ENCODE measurements around the gene CIC. TPM values are rescaled to one million over a fixed set of nuclear protein-coding genes. Genes with fewer than 3 reads are reported as not detected.

CIC gene
- total and polyA plus RNA-seq, 9 of the 15 experiments (the other 6 are each of a cell fraction or from before 2014, with no cell fraction given), result 0.07 to 44.7 (median 8.6) TPM

- TF ChIP-seq SNAPC5 (CRISPR knock-in tag; IDR thresholded peaks at IDR 0.05), result no peak
- TF ChIP-seq BRD9 (IDR thresholded peaks at IDR 0.05; ENCODE audit: low read depth, partially characterized antibody), result no peak
- no peak for TF ChIP-seq ZNF586 (CRISPR knock-in tag; conservative IDR thresholded peaks at IDR 0.05)
- no peak for TF ChIP-seq NFIC (IDR thresholded peaks at IDR 0.05)
- TF ChIP-seq, protein P1, sequence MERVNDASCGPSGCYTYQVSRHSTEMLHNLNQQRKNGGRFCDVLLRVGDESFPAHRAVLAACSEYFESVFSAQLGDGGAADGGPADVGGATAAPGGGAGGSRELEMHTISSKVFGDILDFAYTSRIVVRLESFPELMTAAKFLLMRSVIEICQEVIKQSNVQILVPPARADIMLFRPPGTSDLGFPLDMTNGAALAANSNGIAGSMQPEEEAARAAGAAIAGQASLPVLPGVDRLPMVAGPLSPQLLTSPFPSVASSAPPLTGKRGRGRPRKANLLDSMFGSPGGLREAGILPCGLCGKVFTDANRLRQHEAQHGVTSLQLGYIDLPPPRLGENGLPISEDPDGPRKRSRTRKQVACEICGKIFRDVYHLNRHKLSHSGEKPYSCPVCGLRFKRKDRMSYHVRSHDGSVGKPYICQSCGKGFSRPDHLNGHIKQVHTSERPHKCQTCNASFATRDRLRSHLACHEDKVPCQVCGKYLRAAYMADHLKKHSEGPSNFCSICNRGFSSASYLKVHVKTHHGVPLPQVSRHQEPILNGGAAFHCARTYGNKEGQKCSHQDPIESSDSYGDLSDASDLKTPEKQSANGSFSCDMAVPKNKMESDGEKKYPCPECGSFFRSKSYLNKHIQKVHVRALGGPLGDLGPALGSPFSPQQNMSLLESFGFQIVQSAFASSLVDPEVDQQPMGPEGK (CRISPR knock-in tag; IDR thresholded peaks at IDR 0.05; ENCODE audit: borderline replicate concordance), result no peak
- no peak for TF ChIP-seq ZNF165 (CRISPR knock-in tag; IDR thresholded peaks at IDR 0.05; ENCODE audit: borderline replicate concordance)
- no peak for TF ChIP-seq MEF2D (tag; conservative IDR thresholded peaks at IDR 0.05; ENCODE audit: low read depth)
- no peak for TF ChIP-seq ESRRB (CRISPR knock-in tag; IDR thresholded peaks at IDR 0.05; ENCODE audit: borderline replicate concordance)
- TF ChIP-seq ZNF347 (CRISPR knock-in tag; IDR thresholded peaks at IDR 0.05; ENCODE audit: low read depth), result no peak
- TF ChIP-seq, protein P2, sequence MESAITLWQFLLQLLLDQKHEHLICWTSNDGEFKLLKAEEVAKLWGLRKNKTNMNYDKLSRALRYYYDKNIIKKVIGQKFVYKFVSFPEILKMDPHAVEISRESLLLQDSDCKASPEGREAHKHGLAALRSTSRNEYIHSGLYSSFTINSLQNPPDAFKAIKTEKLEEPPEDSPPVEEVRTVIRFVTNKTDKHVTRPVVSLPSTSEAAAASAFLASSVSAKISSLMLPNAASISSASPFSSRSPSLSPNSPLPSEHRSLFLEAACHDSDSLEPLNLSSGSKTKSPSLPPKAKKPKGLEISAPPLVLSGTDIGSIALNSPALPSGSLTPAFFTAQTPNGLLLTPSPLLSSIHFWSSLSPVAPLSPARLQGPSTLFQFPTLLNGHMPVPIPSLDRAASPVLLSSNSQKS (CRISPR knock-in tag; IDR thresholded peaks at IDR 0.05), result no peak
- TF ChIP-seq ZNF282 (CRISPR knock-in tag; IDR thresholded peaks at IDR 0.05), result no peak
- no peak for TF ChIP-seq POLR3A (IDR thresholded peaks at IDR 0.05; ENCODE audit: borderline replicate concordance, extremely low read depth, insufficient read depth, insufficient read length)
- TF ChIP-seq BACH1 (tag; IDR thresholded peaks at IDR 0.05), result no peak
- TF ChIP-seq STAT5A (IDR thresholded peaks at IDR 0.05; ENCODE audit: borderline replicate concordance, low read length), result no peak
- TF ChIP-seq CEBPZ (IDR thresholded peaks at IDR 0.05; ENCODE audit: borderline replicate concordance, low read depth, low read length), result no peak
- no peak for TF ChIP-seq ZNF354B (CRISPR knock-in tag; IDR thresholded peaks at IDR 0.05)
- no peak for TF ChIP-seq ETV5 (CRISPR knock-in tag; IDR thresholded peaks at IDR 0.05; ENCODE audit: low read depth)
- TF ChIP-seq HMG20A (CRISPR knock-in tag; conservative IDR thresholded peaks at IDR 0.05), result no peak
- no peak for TF ChIP-seq ZNF263 (CRISPR knock-in tag; IDR thresholded peaks at IDR 0.05; ENCODE audit: borderline replicate concordance)
- TF ChIP-seq ZNF239 (CRISPR knock-in tag; IDR thresholded peaks at IDR 0.05), result no peak
- TF ChIP-seq ZNF224 (CRISPR knock-in tag; IDR thresholded peaks at IDR 0.05), result no peak
- TF ChIP-seq MAFG (tag; conservative IDR thresholded peaks at IDR 0.05), result no peak
- TF ChIP-seq RBFOX2 (IDR thresholded peaks at IDR 0.05; ENCODE audit: low read depth, low read length), result no peak
Measured at GRCh38 chr19:42295831-42296525, 26.9 kb downstream of the CIC start (continued).
